GM19438 (cell line): ENCODE results near the gene TTC33.
"Not testable (repeated sequence)": the region's sequence is repeated elsewhere in the genome, so short reads cannot be mapped to it uniquely, and the experiment has no call there.

Experiments used
- ATAC-seq: cut with Tn5 transposase; IDR thresholded peaks from one replicate; pipeline ENCODE4 v1.9.1; 2021; ENCODE audit warnings: low read depth; ENCODE audit not compliant: unreplicated experiment

TTC33 gene

DNA sequence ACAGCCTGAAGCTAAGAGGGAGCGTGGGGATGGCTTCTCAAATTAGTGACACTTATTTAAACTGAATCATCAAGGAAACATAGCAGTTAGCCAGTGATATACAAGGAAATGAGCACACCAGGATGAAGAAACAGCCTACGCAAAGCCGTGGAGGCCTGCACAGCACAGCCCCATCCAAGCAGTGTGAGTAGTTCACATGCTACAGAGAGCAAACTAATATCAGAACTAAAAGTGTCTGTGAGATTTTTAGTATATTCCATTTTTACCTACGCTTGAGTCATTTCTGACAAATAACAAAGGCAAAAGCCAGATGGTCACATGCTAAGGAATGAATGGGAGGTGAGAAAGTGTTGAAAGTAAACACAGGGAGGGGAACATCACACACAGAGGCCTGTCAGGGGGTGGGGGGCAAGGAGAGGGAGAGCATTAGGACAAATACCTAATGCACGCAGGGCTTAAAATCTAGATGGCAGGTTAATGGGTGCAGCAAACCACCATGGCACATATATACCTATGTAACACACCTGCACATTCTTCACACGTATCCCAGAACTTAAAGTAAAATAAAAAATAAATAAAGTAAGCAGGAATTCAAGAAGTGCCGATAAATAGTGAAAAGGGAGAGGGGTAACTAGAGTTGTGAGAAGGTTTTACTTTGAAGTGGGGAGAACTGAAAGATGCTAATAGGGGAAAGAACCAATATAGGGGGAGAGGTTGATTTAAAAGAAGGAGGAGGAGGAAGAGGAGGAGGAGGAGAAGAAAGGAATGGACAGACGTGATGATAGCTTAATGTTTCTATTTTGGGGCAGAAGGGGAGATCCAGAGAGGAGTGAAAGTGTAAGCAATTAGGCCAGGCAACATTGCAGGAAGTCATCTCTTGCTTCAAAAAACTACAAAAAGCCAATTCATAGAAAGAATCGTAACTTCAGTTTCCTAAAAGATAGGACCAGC lies 177.0 kb downstream of the TTC33 start:
- ATAC-seq = peak; percentile 77

DNA sequence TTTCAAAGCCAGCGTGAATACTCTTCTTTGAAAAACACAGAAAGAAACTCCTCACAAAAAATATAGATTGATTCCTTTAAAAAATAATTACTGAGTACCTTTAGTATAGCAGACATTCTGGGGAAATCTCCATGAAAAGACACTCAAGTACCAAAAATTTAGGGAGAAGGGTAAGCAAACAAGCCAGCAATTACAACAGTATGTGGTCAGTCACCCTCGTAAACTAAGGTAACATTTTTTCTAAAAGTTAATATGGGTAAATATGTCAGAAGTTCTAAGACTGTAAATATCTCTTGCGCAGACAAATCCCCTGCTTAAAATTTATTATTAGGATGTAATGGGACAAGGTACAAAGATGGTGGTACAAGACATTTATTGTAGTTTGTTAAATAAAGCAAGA lies 178.0 kb downstream of the TTC33 start:
- no peak for ATAC-seq

DNA sequence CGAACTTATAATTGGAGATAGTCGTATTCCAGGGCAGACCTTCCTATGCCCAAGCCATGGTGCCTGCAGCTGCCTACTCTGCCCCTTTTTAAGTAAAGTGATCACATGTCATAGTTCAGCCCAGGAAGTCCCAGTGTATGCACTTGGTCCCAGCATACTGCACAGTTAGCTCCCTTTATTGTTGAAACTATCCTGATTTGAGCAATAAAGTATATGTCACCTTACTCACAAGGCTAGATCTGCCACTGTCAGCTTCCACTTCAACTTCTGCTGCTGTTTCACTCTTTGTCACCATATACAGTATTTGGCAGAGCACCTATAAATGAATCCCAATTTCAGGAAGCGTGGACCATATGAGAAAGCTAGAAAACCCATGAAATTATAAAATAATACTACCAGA lies 179.8 kb downstream of the TTC33 start:
- ATAC-seq = no peak

DNA sequence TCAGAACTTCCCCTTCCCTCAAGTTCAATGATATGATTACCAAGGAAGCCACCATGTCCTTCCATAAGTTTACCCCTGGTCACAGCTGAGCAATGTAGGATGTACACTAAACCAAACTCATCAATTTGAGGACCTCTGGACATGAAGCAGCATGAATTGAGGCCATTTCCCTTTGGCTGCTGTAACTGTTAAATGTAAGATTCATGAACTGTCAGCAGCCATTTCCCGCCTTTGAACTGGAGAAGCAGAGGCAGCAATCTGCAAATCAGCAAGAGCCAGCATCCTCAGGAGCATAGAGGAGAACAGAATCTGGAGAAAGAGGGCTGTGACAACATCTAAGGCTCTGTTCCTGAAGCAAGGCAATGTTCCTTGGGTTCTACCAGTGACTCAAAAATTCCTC lies 180.3 kb downstream of the TTC33 start:
- ATAC-seq = no peak

DNA sequence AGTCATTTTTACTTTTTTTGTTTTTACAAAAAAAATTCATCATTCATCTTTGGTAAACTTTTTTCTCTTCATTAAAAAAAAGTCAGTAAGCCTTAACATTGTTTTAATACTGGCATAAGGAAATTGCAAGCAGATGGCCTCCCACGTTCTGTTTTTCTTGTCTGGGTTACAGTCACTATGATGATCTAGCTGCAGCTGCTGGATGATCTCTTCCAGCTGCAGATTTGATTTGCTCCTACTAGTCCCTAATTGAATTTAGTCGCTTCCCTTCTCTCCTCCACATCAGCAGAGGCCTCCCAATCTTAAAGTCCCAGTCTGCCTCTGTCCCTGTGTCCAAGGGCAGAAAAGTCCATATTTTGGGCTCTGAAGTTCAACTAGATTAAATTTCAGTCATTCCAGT lies 182.8 kb downstream of the TTC33 start:
- no peak for ATAC-seq

DNA sequence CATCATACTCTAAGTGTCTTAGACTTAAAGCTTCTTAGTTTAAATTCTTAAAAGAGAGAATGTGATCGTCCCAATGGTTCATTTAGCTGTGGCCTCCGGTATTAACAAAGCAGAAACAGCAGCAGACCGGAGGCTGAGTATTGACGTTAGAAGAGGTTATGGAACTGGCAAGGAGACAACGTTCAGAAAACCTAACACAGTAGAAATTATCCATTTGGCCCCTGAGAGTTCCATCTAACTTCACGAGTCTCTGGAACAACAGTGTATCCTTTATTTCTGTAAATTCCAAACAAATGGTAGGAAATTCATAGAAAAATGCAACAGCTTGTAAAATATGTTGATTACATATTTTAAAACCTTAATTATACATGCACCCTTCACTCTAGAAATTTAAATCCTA lies 183.4 kb downstream of the TTC33 start:
- no peak for ATAC-seq

DNA sequence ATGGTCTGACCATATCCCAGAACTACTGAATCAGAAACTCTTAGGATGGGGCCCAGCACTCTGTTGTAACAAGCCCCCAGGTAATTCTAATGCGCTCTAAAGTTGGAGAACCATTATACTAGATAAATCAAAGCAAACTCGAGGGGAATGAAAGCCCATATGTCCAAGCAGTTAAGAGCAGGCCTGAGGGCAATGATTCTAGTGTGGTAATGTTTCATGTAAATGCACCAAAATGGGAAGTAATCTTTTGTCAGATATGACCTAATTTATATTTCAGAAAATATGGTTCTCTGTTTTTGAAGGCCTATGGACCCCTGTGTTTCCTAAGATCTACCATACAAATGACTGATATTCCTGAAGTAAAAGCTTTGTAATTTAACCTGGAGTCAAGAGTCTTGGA lies 184.0 kb downstream of the TTC33 start:
- ATAC-seq = no peak

DNA sequence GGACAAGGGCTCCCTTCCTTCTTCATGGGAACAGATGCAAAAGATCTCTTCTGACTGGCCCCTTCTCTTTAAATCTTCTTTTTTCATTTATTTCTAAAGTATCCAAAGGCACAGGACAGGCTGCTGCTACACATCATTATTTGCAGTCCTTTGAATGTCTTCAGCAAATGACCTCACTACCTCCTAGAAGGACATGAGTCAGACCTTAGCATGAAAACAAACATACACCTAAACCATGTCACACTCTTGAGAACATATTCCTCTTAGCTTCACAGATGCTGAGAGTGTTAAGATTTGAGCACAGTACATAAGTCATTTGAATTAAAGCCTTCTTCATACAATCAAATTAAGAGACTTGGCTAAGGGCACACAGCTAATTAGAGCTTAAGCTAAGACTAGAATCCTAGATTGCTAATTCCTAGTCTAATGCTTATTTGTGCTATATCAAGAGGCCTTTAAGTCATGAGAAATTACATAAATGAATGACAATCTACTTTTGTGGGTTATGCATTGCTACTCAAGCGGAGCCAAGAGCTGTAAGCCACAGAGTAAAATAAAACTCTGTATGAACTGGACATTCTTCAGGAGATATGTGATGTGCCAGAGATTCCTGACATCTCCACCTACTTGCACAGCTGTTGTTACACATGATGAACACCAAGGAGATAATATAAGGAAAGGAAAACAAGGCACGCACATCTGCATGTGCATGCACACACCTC lies 185.2 kb downstream of the TTC33 start:
- peak; percentile 80 for ATAC-seq

DNA sequence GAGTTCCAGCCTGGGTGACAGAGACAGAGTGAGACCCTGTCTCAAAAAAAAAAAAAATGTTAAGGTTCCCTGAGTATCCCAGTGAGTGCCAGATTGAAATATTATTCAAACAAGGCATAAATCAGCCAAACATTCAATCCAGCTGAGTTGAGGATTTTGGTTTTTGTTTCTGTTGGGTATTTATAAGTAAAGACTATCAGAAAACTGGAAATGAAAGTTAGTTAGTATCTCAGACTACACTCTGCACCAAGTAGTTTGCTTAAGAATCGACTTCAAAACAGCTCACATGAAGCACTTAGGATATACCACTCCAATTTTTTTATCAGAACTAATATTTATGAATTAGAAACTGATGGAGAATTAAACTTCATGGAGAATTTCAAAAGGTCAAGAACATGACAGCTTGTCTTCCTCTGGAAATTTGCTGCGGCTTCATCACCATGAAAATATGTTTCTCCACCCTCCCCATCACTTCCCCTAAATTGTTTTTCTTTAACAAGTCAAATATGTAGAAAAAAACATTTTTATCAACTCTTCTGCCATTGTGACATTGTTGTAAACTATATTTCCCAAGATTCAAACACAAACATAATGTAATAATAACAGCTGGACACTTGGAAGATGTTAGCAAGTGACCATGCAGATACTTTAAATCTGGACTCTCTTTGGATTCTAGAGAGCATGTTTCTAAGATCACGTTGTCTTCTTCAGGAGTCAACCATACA lies 186.1 kb downstream of the TTC33 start:
- peak; percentile 52 for ATAC-seq

DNA sequence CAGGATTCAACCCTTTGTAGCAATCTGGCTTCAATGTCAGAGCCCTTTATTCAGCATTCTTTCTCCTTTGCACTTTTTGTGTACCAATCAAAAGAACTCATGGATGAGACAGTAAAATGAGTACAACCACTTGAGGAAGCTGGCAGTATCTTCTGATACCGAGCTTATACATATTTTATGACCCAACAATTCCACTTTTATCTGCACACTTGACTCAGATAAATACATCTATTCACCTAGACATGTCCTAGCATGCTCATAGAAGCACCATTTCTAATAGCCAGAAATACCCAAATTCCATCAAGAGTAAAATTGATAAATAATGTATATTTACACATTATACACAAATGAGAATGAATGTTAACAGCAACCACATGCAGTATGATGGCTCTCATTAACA lies 187.2 kb downstream of the TTC33 start:
- ATAC-seq = no peak

DNA sequence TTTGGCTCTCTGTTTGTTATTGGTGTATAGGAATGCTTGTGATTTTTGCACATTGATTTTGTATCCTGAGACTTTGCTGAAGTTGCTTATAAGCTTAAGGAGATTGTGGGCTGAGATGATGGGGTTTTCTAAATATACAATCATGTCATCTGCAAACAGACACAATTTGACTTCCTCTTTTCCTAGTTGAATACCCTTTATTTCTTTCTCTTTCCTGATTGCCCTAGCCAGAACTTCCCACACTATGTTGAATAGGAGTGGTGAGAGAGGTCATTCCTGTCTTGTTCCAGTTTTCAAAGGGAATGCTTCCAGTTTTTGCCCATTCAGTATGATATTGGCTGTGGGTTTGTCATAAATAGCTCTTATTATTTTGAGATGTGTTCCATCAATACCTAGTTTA lies 192.6 kb downstream of the TTC33 start:
- not testable (repeated sequence) for ATAC-seq

DNA sequence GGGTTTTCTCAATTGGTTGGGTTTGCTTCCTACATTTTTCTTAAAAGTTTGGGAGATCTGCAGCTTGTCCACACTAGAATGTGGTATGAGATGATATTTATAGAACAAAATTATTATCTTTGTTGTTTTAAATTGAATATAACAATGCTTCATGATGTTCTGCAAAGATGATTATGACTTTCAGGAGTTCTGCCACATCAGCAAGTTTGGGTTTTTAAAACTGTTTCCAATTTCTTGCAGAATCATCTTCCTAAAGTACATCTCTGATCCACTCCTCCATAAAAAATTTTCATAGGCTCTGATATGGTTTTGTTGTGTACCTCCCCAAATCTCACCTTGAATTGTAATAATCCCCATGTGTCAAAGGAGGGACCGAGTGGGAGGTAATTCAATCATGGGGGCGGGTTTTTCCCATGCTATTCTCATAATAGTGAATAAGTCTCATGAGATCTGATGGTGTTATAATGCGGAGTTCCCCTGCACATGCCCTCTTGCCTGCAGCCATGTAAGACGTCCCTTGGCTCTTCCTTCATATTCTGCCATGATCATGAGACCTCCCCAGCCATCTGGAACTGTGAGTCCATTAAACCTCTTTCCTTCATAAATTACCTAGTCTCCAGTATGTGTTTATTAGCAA lies 195.2 kb downstream of the TTC33 start:
- ATAC-seq = no peak

DNA sequence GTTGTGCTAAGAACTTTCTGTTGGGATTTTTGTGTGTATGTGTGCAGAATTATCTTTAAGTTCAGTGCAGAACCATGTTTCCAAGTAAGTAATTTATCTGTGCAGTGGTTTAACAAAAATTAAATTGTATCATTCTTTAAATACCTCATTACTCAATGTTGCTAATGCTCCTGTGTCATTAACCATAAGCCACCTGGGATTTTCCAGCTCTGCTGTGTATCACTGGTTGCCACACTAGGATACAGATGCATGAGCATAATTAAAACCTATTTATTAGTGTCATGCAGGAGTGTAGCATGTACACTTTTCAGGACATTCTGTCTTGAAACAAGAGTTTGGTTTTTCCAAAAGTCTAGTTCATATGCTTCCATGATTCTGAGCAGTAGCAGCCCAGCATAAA lies 196.5 kb downstream of the TTC33 start:
- no peak for ATAC-seq

DNA sequence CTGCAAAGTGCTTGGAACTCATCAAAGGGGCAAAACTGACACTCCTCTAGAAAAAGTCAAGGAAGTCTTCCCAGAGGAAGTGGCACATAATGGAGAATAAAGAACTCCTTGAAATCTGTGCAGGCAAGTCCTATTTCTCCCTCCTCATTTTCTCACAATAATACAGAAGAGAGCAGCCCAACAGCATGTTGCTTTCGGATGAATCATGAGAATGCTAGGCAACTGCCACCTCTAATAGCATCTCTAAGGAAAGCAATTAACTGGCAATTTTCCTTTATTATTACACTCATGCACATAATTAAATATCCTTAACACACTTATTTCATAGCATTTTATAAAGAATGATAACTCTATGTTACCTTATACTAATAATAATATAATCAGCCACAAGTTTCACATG lies 198.3 kb downstream of the TTC33 start:
- no peak for ATAC-seq

DNA sequence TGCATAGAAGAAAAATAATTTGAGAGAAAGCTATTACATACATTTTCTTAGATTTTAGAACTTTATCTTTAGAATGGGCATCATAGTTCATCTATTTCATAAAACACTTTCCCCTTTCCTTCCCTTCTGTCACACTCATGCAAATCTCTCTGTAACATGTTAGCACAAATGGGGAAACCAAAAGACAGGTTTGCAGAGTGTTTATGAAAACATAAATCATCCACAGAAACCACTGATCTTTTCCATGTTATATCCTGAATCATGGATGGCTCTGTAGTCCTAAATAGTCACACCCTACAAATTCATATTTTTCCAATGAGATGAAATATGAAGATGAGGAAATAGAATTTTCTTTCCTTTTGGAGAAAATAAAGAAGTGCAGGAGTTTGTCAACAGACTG lies 198.9 kb downstream of the TTC33 start:
- ATAC-seq = no peak

DNA sequence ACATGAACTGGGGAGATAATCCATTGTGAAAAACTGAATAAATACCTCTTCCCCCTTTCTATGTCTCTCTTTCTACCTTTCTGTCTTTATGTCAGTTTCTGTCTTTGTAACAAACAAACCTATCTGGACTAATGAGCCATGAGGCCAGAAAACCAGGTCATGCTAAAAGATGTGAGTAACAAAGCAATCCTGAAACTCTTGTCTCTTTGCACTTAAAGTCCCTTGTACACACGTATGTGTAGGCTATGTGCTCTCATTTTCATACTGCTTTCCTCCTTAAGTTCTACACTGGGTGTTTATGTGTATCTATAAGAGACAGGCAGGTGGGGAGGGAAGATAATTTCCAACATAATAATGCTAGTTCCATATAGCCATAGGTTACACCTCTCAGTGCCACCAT lies 199.9 kb downstream of the TTC33 start:
- ATAC-seq = no peak

DNA sequence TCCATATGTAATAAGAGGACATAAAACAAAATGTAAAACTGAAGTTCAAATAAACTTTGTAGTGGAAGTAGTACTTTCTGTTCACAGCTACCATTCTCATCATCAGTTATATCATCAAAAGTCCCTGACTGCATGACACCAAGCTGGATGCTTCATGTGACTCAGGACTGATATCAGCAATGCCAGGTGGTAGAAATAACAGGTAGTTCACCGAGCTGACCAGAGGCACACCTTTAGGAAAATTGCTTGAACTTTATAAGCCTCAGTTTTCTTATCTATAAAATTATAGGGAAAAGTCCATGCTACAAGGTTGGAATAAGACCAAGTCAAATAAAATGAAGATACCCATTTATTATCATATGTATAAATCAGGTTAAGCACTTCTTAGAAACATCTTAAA lies 200.9 kb downstream of the TTC33 start:
- ATAC-seq = no peak

DNA sequence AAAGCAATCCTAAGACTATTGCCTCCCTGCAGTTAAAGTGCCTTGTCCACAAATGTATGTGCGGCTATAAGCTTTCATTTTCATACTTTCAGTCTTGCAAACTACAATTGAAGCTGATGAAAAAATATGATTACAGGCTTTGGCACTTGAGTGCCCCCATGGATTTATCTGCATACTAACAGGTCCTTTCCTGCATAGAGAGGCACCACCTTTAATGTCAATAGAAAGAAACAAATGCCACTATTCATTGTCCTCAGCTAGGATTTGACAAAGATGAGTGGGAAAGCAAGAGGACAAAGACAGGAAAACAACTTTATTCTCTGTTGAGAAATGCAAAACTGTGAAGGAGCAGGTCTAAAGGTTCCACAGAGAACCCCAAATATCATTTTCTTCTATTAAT lies 201.7 kb downstream of the TTC33 start:
- ATAC-seq = no peak

DNA sequence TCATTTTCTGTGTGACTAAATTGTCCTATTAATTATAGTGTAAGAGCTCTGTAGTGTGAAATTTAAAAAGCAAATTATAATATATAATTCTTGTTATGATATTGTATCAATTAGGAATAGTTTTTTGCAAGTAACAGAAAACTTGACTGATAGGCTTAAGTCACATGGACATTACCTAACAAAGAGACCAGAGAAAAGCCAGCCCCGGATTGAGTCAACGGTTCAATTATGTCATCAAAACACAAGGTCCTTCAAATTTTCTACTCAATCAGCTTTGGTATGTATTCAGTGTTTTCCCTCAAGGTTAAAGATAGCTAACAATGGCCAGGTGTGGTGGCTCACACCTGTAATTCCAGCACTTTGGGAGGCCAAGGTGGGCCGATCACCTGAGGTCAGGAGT lies 202.8 kb downstream of the TTC33 start:
- no peak for ATAC-seq

DNA sequence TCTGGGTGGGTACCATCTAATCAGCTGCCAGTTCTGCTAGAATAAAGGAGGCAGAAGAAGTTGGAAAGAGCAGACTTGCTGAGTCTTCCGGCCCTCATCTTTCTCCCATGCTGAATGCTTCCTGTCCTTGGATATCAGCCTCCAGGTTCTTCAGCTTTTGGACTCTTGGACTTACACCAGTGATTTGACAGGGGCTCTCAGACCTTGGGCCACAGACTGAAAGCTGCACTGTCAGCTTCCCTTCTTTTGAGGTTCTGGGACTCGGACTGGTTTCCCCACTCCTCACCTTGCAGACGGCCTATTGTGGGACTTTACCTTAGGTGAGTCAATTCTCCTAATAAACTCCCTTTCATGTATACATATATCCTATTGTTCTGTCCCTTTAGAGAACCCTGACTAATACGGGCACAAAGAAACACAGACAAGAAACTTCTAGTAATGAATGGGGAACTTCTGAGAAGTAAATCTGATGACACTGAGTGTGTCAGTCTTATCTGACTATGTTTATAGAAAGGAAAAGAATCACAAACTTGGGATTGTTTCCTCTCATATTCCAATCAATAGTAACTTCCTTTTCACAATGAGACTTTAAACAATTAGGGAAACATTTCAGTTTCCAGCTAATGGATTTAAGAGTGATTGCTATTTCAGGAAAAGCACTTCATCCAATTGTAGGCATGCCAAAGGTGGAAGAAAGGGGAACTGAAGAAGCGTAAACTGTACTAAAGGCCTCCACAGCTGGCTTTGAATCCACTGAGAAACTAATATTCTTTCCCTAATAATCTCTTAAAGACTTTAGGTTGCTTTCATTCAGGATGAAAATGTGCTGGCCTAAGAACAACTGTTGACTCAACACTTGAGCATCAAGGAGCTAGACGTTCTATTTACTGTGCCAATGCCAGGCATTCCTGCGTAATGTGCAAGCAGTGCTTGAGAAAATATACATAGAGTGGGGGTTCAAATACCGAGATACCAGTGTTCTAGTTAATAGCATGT lies 204.0 kb downstream of the TTC33 start:
- no peak for ATAC-seq
